Measurements from ENCODE around the gene LYZ.

Gene LYZ

GRCh38 chr12:69350002-69350626 is 1.9 kb downstream of the LYZ start:
- H3K9ac ChIP-seq (ENCODE audit: low read depth, low read length, poor library complexity): no peak overlapping the region
- H2BK12ac ChIP-seq (ENCODE audit: low read length): no peak overlapping the region
- no CpG with 5 or more reads among the region's 2 CpGs for WGBS, 2 donors (ENCODE audit: extremely low coverage in 2 of 2, insufficient read length in 2 of 2, insufficient replicate concordance in 1 of 2)
- H3K4me1 ChIP-seq (ENCODE audit: control insufficient read depth in 2 of 2, insufficient read depth in 1 of 2, low read depth in 1 of 2, low read length in 2 of 2): peaks cover 0 to 8% of the 10 kb centered on the region in 2 donors
- H3K14ac ChIP-seq (ENCODE audit: low read length): no peak overlapping the region
- no peak overlapping the region for H3K4me3 ChIP-seq (ENCODE audit: low read length in 2 of 2)
- H3K79me1 ChIP-seq (ENCODE audit: low read depth, low read length): no peaks in the 10 kb centered on the region
- H3K18ac ChIP-seq (ENCODE audit: low read length): no peak overlapping the region
- no peak overlapping the region for H3K23ac ChIP-seq (ENCODE audit: low read depth, low read length, poor library complexity)
- no peak overlapping the region for H3K27ac ChIP-seq (replicated peaks; ENCODE audit: low read length)
- no peak overlapping the region for H2AFZ ChIP-seq (ENCODE audit: low read length)
- H2BK120ac ChIP-seq (ENCODE audit: low read depth, low read length): no peak overlapping the region
- H3K4me2 ChIP-seq (ENCODE audit: insufficient read depth, low read length, poor library complexity, severe bottlenecking): no peak overlapping the region
- H4K91ac ChIP-seq (ENCODE audit: low read depth, low read length, poor library complexity): no peak overlapping the region
- no peaks in the 10 kb centered on the region for H3K36me3 ChIP-seq (replicated peaks in 1 of 2; ENCODE audit: control insufficient read depth in 2 of 2, insufficient read depth in 2 of 2, low read length in 2 of 2)
- no peaks in the 10 kb centered on the region for H3K9me3 ChIP-seq (replicated peaks in 1 of 2; ENCODE audit: control insufficient read depth in 2 of 2, insufficient read depth in 1 of 2, low read depth in 1 of 2, low read length in 2 of 2)
- no peaks in the 10 kb centered on the region for H3K27me3 ChIP-seq (ENCODE audit: control insufficient read depth in 3 of 3, insufficient read depth in 3 of 3, low read depth in 1 of 3, low read length in 3 of 3)
- no peak overlapping the region for H2BK15ac ChIP-seq (ENCODE audit: low read length)
- no peak overlapping the region for H4K8ac ChIP-seq (ENCODE audit: low read depth, low read length)
- H3K4ac ChIP-seq (ENCODE audit: low read length): no peak overlapping the region
- no peak overlapping the region for H2BK5ac ChIP-seq (ENCODE audit: low read length)
- no peak for DNase-seq (ENCODE audit: low spot score)
- H2AK5ac ChIP-seq (ENCODE audit: low read depth, low read length): no peak overlapping the region

GRCh38 chr12:69350777-69351176 is 2.6 kb downstream of the LYZ start:
- H4K8ac ChIP-seq (ENCODE audit: low read depth, low read length): no peak overlapping the region
- no peaks in the 10 kb centered on the region for H3K79me1 ChIP-seq (ENCODE audit: low read depth, low read length)
- no peak overlapping the region for H2BK12ac ChIP-seq (ENCODE audit: low read length)
- no peak overlapping the region for H2AK5ac ChIP-seq (ENCODE audit: low read depth, low read length)
- no peak overlapping the region for H2AFZ ChIP-seq (ENCODE audit: low read length)
- WGBS, 2 donors (ENCODE audit: extremely low coverage in 2 of 2, insufficient read length in 2 of 2, insufficient replicate concordance in 1 of 2): no CpG with 5 or more reads among the region's 1 CpG
- no peak overlapping the region for H2BK5ac ChIP-seq (ENCODE audit: low read length)
- DNase-seq (ENCODE audit: low spot score): no peak
- no peaks in the 10 kb centered on the region for H3K36me3 ChIP-seq (replicated peaks in 1 of 2; ENCODE audit: control insufficient read depth in 2 of 2, insufficient read depth in 2 of 2, low read length in 2 of 2)
- H3K9ac ChIP-seq (ENCODE audit: low read depth, low read length, poor library complexity): no peak overlapping the region
- no peak overlapping the region for H2BK120ac ChIP-seq (ENCODE audit: low read depth, low read length)
- no peaks in the 10 kb centered on the region for H3K27me3 ChIP-seq (ENCODE audit: control insufficient read depth in 3 of 3, insufficient read depth in 3 of 3, low read depth in 1 of 3, low read length in 3 of 3)
- H3K4me1 ChIP-seq (ENCODE audit: control insufficient read depth in 2 of 2, insufficient read depth in 1 of 2, low read depth in 1 of 2, low read length in 2 of 2): peaks cover 0 to 8% of the 10 kb centered on the region in 2 donors
- H3K9me3 ChIP-seq (replicated peaks in 1 of 2; ENCODE audit: control insufficient read depth in 2 of 2, insufficient read depth in 1 of 2, low read depth in 1 of 2, low read length in 2 of 2): no peaks in the 10 kb centered on the region
- no peak overlapping the region for H3K27ac ChIP-seq (replicated peaks; ENCODE audit: low read length)
- no peak overlapping the region for H3K18ac ChIP-seq (ENCODE audit: low read length)
- no peak overlapping the region for H3K23ac ChIP-seq (ENCODE audit: low read depth, low read length, poor library complexity)
- no peak overlapping the region for H3K4ac ChIP-seq (ENCODE audit: low read length)
- no peak overlapping the region for H3K14ac ChIP-seq (ENCODE audit: low read length)
- no peak overlapping the region for H2BK15ac ChIP-seq (ENCODE audit: low read length)
- H3K4me3 ChIP-seq (ENCODE audit: low read length in 2 of 2): no peak overlapping the region
- no peak overlapping the region for H3K4me2 ChIP-seq (ENCODE audit: insufficient read depth, low read length, poor library complexity, severe bottlenecking)
- H4K91ac ChIP-seq (ENCODE audit: low read depth, low read length, poor library complexity): no peak overlapping the region

- no peak overlapping the region for H4K91ac ChIP-seq (ENCODE audit: low read depth, low read length, poor library complexity)
- no peak overlapping the region for H3K18ac ChIP-seq (ENCODE audit: low read length)
- DNase-seq (ENCODE audit: low spot score): no peak
- no peaks in the 10 kb centered on the region for H3K36me3 ChIP-seq (replicated peaks in 1 of 2; ENCODE audit: control insufficient read depth in 2 of 2, insufficient read depth in 2 of 2, low read length in 2 of 2)
- H3K4me2 ChIP-seq (ENCODE audit: insufficient read depth, low read length, poor library complexity, severe bottlenecking): no peak overlapping the region
- H3K9ac ChIP-seq (ENCODE audit: low read depth, low read length, poor library complexity): no peak overlapping the region
- no peak overlapping the region for H2BK5ac ChIP-seq (ENCODE audit: low read length)
- no peaks in the 10 kb centered on the region for H3K27me3 ChIP-seq (ENCODE audit: control insufficient read depth in 3 of 3, insufficient read depth in 3 of 3, low read depth in 1 of 3, low read length in 3 of 3)
- H3K14ac ChIP-seq (ENCODE audit: low read length): no peak overlapping the region
- no peak overlapping the region for H3K4me3 ChIP-seq (ENCODE audit: low read length in 2 of 2)
- H3K9me3 ChIP-seq (replicated peaks in 1 of 2; ENCODE audit: control insufficient read depth in 2 of 2, insufficient read depth in 1 of 2, low read depth in 1 of 2, low read length in 2 of 2): no peaks in the 10 kb centered on the region
- peaks cover 0 to 8% of the 10 kb centered on the region in 2 donors for H3K4me1 ChIP-seq (ENCODE audit: control insufficient read depth in 2 of 2, insufficient read depth in 1 of 2, low read depth in 1 of 2, low read length in 2 of 2)
- no peak overlapping the region for H2AFZ ChIP-seq (ENCODE audit: low read length)
- H4K8ac ChIP-seq (ENCODE audit: low read depth, low read length): no peak overlapping the region
- H3K23ac ChIP-seq (ENCODE audit: low read depth, low read length, poor library complexity): no peak overlapping the region
- H2BK120ac ChIP-seq (ENCODE audit: low read depth, low read length): no peak overlapping the region
- whole genome bisulfite sequencing, 2 donors (ENCODE audit: extremely low coverage in 2 of 2, insufficient read length in 2 of 2, insufficient replicate concordance in 1 of 2): no CpG with 5 or more reads among the region's 2 CpGs
- no peak overlapping the region for H2AK5ac ChIP-seq (ENCODE audit: low read depth, low read length)
- no peaks in the 10 kb centered on the region for H3K79me1 ChIP-seq (ENCODE audit: low read depth, low read length)
- H2BK15ac ChIP-seq (ENCODE audit: low read length): no peak overlapping the region
- no peak overlapping the region for H3K4ac ChIP-seq (ENCODE audit: low read length)
- H2BK12ac ChIP-seq (ENCODE audit: low read length): no peak overlapping the region
- H3K27ac ChIP-seq (replicated peaks; ENCODE audit: low read length): no peak overlapping the region
Measured at GRCh38 chr12:69351462-69352236, 3.5 kb downstream of the LYZ start.

GRCh38 chr12:69352904-69353303 is 4.7 kb downstream of the LYZ start:
- Histone ChIP-seq H2BK15ac (ENCODE audit: low read length) (no peak overlapping the region), H3K79me1 (ENCODE audit: low read depth, low read length) (no peaks in the 10 kb centered on the region), H4K91ac (ENCODE audit: low read depth, low read length, poor library complexity) (no peak overlapping the region), H3K27me3 (ENCODE audit: control insufficient read depth in 3 of 3, insufficient read depth in 3 of 3, low read depth in 1 of 3, low read length in 3 of 3) (no peaks in the 10 kb centered on the region), H4K8ac (ENCODE audit: low read depth, low read length) (no peak overlapping the region), H2BK12ac (ENCODE audit: low read length) (no peak overlapping the region), H3K4ac (ENCODE audit: low read length) (no peak overlapping the region), H3K4me3 (ENCODE audit: low read length in 2 of 2) (no peak overlapping the region), H3K18ac (ENCODE audit: low read length) (no peak overlapping the region), H3K9ac (ENCODE audit: low read depth, low read length, poor library complexity) (no peak overlapping the region), H2AK5ac (ENCODE audit: low read depth, low read length) (no peak overlapping the region), H2AFZ (ENCODE audit: low read length) (no peak overlapping the region), H3K14ac (ENCODE audit: low read length) (no peak overlapping the region), H3K4me2 (ENCODE audit: insufficient read depth, low read length, poor library complexity, severe bottlenecking) (no peak overlapping the region), H3K36me3 (replicated peaks in 1 of 2; ENCODE audit: control insufficient read depth in 2 of 2, insufficient read depth in 2 of 2, low read length in 2 of 2) (no peaks in the 10 kb centered on the region), H3K9me3 (replicated peaks in 1 of 2; ENCODE audit: control insufficient read depth in 2 of 2, insufficient read depth in 1 of 2, low read depth in 1 of 2, low read length in 2 of 2) (no peaks in the 10 kb centered on the region), H2BK120ac (ENCODE audit: low read depth, low read length) (no peak overlapping the region), H3K4me1 (ENCODE audit: control insufficient read depth in 2 of 2, insufficient read depth in 1 of 2, low read depth in 1 of 2, low read length in 2 of 2) (peaks cover 0 to 9% of the 10 kb centered on the region in 2 donors), H3K27ac (replicated peaks; ENCODE audit: low read length) (no peak overlapping the region), H2BK5ac (ENCODE audit: low read length) (no peak overlapping the region), H3K23ac (ENCODE audit: low read depth, low read length, poor library complexity) (no peak overlapping the region)
- DNase-seq (ENCODE audit: low spot score): no peak
- no CpG with 5 or more reads among the region's 5 CpGs for WGBS, 2 donors (ENCODE audit: extremely low coverage in 2 of 2, insufficient read length in 2 of 2, insufficient replicate concordance in 1 of 2)

All from neuronal stem cell (in vitro differentiated cells).